Muscle of leg (tissue), 11 donors: Measurements from ENCODE around the gene ALDH1A1. TPM values are rescaled to one million over a fixed set of nuclear protein-coding genes. Genes with fewer than 3 reads are reported as not detected.

Experiments
- DNase-seq: peaks from one replicate; pipeline ENCODE4 v3.0.0; 2013
- H3K27ac ChIP-seq: one replicate; pipeline ENCODE4 v1.5.1; 2013; ENCODE audit warnings: mild to moderate bottlenecking, low read length, control low read depth
- H3K27me3 ChIP-seq: one replicate; pipeline ENCODE4 v1.6.1; 2013; ENCODE audit warnings: low read length; ENCODE audit not compliant: control insufficient read depth, insufficient read depth
- H3K36me3 ChIP-seq: one replicate; pipeline ENCODE4 v1.6.1; 2013; ENCODE audit warnings: low read length; ENCODE audit not compliant: control insufficient read depth, insufficient read depth
- H3K4me1 ChIP-seq: one replicate; pipeline ENCODE4 v1.6.1; 2013; ENCODE audit warnings: low read length; ENCODE audit not compliant: control insufficient read depth, insufficient read depth
- H3K4me3 ChIP-seq: one replicate; pipeline ENCODE4 v1.5.1; 2013; ENCODE audit warnings: low read length, control low read depth
- H3K9me3 ChIP-seq: replicated peaks from 2 replicates; pipeline ENCODE4 v1.6.1; 2013; ENCODE audit warnings: low read depth, low read length; ENCODE audit not compliant: control insufficient read depth
- WGBS: methylation state at CpG from one replicate; pipeline ENCODE4 v1.1.5; 2013; ENCODE audit warnings: missing lambda C conversion rate; ENCODE audit not compliant: insufficient coverage; 5-methylcytosine and 5-hydroxymethylcytosine counted together
- polyA plus RNA-seq, 8 donors: library from polyadenylated mRNA; unstranded; fragments of 120-200 nt; gene quantifications; one replicate each; pipeline versions ENCODE4 v1.2.1 to v1.2.3, GENCODE V29; 2013; ENCODE audit warnings: inconsistent platforms in 1 of 8, low replicate concordance in 1 of 8; ENCODE audit not compliant: insufficient read length in 8 of 8, insufficient read depth in 1 of 8
- total RNA-seq: library from RNA; stranded (reverse); fragments of 120-200 nt; gene quantifications from one replicate; pipeline ENCODE4 v1.2.4, GENCODE V29; 2013

Gene ALDH1A1
- total and polyA plus RNA-seq, 9 donors, result 16.7 to 38.0 (median 31.7) TPM

DNA sequence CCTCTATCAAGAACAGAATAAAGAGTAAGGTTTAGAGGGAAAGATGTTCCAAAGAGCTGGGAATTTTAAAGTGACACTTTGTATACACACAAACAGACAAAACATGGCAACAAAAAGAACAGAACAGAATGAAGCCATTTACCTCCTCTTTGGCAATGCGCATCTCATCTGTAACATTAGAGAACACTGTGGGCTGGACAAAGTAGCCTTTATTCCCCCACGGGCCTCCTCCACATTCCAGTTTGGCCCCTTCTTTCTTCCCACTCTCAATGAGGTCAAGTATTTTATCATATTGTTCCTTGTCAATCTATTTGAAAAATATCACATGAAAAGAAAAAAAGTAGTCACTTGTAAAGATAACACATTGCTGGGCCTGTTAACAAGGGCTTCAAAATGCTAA is 41.0 kb downstream of the ALDH1A1 start:
- Histone ChIP-seq H3K4me3 (no peak overlapping the region), H3K9me3 (no peaks in the 10 kb centered on the region), H3K36me3 (peaks cover 4% of the 10 kb centered on the region), H3K4me1 (no peaks in the 10 kb centered on the region), H3K27ac (no peak overlapping the region), H3K27me3 (no peaks in the 10 kb centered on the region)
- 50% methylated on average over 1 of the region's 2 CpGs for WGBS
- no peak for DNase-seq

DNA sequence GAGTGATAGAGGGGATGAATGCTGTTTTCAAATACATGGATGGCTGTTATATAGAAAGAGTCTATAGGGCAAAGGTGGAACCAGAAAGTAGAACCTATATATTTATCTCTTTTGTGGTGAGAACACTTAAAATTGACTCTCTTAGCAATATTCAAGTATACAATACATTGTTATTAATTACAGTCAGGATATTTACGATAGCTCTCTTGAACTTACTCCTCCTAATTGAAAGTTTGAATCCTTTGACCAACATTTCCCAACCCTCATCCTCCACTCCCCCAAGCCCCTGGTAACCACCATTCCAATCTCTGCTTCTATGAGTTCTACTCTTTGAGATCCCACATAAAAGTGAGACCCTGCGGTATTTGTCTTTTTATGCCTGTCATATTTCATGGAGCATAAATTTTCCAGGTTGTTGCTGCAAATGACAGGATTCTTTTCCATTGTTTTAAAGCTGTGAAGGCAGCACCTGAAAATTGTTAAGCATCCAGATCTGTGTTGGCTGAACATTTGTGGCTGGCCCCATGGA is 41.5 kb downstream of the ALDH1A1 start:
- DNase-seq, result no peak
- H3K4me3 ChIP-seq, result no peak overlapping the region
- H3K4me1 ChIP-seq, result no peaks in the 10 kb centered on the region
- WGBS, result 83% methylated on average over 1 of the region's 2 CpGs
- H3K27me3 ChIP-seq, result no peaks in the 10 kb centered on the region
- no peak overlapping the region for H3K27ac ChIP-seq
- no peaks in the 10 kb centered on the region for H3K9me3 ChIP-seq
- H3K36me3 ChIP-seq, result peaks cover 4% of the 10 kb centered on the region

DNA sequence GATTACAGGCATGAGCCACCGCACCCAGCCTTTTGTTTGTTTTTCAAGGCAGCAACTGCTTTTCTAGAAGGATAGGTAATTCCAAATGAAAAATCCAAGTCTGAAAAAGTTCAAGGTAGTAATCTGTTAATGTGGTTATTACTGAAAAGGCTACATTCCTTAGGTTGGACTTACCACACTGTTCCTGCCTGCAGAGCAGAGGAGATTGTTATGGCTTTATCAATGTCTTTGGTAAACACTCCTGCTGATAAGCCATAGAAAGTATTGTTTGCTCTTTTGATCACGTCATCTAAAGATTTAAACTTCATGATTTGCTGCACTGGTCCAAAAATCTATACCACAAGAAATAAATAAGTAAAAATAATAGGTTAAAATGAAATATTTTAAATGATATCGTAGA is 43.4 kb downstream of the ALDH1A1 start:
- Histone ChIP-seq H3K27ac (no peak overlapping the region), H3K4me1 (no peaks in the 10 kb centered on the region)
- no CpG with 5 or more reads among the region's 3 CpGs for WGBS

DNA sequence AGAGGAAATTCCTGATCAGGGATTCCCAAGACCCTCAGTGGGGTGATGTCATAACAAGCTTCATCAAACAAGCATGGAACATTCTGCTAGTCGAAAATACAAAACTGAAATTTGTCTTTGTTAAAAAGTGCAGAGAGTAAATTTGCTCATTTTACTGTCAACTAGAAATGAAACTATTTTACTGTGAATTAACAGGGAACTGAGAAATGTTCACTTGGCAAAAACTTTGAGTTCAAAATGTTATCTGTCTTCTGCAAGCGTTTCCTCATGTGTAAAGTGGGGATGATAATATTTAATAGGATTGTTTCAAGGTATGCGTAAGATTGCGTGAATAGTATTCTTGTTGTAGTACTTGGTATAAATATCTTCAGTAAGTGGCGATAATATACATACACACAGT is 45.4 kb downstream of the ALDH1A1 start:
- H3K27me3 ChIP-seq, result no peaks in the 10 kb centered on the region
- H3K36me3 ChIP-seq, result no peaks in the 10 kb centered on the region
- H3K4me1 ChIP-seq, result no peaks in the 10 kb centered on the region
- H3K27ac ChIP-seq, result no peak overlapping the region
- H3K4me3 ChIP-seq, result no peak overlapping the region
- H3K9me3 ChIP-seq, result no peaks in the 10 kb centered on the region
- WGBS, result 67% methylated on average over 1 of the region's 5 CpGs
- DNase-seq, result no peak

More for the DNA sequence above, 43.4 kb downstream of the ALDH1A1 start:
- DNase-seq, result no peak
- no peak overlapping the region for H3K4me3 ChIP-seq
- H3K27me3 ChIP-seq, result no peaks in the 10 kb centered on the region
- no peaks in the 10 kb centered on the region for H3K9me3 ChIP-seq
- H3K36me3 ChIP-seq, result no peaks in the 10 kb centered on the region

DNA sequence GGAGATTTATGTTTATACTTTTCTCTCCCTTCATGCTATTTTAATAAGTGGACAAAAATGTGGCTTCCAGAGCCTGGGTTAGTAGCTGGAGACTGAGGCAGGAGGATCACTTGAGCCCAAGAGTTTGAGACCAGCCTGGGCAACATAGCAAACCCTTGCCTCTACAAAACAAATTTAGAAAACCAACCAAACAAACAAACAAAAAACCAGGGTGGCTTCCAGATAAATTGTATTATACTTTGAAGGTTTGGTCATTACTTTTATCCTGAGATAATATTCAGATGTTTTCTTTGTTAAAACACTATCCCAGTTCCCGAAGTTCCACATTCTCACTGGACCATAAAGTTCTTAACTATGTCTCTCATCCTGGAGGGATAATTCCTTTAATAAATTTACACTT is 46.0 kb downstream of the ALDH1A1 start:
- WGBS, result no CpG with 5 or more reads among the region's 1 CpG
- no peak overlapping the region for H3K4me3 ChIP-seq

DNA sequence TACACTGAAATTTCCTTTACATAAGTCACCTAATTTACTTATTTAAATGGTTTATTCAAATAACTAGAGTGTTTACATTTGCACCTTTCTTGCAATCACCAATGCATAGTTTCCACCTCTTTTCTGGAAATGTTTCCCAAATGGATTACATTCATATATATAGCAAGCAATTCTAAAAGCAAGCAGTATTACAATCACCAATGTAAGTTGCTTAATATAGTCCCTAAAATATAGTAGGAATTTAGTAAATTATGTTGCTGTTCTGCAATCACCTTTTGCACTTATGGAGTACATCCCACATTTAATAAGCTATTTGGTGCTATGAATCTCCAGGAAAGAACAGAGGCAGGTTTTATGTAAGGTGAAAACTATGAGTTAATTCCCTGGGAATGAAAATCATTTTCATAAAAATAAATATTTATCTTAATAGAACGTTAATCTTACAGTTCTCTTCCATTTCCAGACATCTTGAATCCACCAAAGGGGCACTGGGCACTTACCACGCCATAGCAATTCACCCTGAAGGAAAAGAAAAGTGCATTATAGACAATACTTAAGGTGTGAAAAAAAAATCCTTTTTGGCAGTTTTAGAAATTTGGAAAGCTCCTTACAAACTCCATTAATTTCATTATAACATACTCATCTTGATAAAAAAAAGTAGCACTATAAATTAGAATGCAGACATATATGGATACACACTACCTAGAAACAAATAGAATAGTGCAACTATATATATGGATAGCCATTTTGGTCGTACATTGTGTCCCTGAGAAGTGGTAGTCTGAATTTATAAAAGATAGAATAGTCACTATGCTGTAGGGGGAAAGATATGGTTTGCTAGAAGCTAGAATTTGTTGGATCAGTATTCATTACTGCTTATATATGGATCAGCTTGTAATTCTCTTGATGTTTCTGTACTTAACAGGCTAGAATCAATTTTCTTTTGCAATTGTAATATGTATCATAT is 47.1 kb downstream of the ALDH1A1 start:
- Histone ChIP-seq H3K4me3 (no peak overlapping the region), H3K9me3 (no peaks in the 10 kb centered on the region), H3K27ac (no peak overlapping the region), H3K36me3 (no peaks in the 10 kb centered on the region), H3K27me3 (no peaks in the 10 kb centered on the region), H3K4me1 (no peaks in the 10 kb centered on the region)
- WGBS, result no CpG with 5 or more reads among the region's 3 CpGs
- no peak for DNase-seq

More for the DNA sequence above, 46.0 kb downstream of the ALDH1A1 start:
- no peak for DNase-seq
- H3K27me3 ChIP-seq, result no peaks in the 10 kb centered on the region
- H3K27ac ChIP-seq, result no peak overlapping the region
- no peaks in the 10 kb centered on the region for H3K4me1 ChIP-seq
- no peaks in the 10 kb centered on the region for H3K36me3 ChIP-seq
- no peaks in the 10 kb centered on the region for H3K9me3 ChIP-seq

DNA sequence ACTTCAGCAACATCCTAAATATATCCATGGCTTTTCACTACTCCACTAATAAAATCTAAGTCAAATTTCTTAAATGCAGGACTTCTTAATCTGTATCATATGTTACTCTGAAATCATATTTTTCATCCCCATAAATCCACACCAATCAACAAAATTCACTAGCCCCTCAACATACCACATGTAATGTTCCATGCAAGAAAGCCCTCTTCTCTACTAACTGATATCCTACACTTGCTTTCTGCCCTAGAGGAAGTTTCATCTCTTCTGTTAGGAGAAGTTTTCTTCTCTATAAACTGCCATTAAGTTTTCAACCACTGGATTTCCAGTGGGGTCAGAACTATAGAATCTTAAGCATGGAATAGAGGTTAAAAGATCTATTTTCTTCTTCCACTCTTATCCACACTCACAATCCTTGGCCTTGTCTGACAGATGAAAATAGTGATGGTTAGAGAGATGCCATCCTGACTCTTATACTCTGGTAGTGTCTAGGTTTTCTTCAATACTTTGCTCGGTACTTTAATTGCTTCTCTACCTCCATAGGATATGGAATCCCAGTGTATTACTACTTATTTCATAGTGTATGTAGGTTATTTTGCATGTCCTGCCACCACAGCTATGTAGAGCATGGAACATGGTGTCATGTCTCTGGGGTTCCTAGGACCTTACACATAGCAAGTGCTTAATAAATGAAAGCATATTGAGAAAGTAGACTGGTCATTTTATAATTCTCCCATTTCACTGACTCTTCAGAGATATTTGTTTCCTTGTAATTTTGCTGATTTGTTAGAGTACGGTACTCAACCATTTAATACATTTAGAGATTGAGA is 48.4 kb downstream of the ALDH1A1 start:
- no peaks in the 10 kb centered on the region for H3K27me3 ChIP-seq
- no peak overlapping the region for H3K27ac ChIP-seq
- no peak overlapping the region for H3K4me3 ChIP-seq
- H3K4me1 ChIP-seq, result no peaks in the 10 kb centered on the region
- H3K9me3 ChIP-seq, result no peaks in the 10 kb centered on the region
- no peak for DNase-seq
- WGBS, result no CpG with 5 or more reads among the region's 2 CpGs
- H3K36me3 ChIP-seq, result no peaks in the 10 kb centered on the region

DNA sequence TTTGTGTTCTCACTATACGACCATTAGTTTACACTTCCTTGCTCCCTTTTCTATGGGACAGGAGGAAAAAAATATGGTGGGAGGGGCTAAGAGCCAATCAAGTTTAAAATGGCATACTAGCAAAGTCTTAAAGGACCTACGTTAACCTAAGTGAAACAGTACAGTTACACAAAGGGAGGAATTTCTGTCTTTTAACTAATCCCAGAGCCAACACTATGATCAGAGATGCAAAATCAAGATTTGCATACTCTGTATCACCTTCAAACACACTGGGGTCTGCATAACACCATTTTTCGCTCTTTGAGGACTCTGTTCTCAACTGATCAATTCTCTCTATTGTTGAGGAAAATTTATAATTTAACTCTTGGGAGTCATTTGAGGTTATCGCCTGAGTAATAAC is 49.8 kb downstream of the ALDH1A1 start:
- Histone ChIP-seq H3K36me3 (no peaks in the 10 kb centered on the region), H3K27ac (no peak overlapping the region), H3K9me3 (no peaks in the 10 kb centered on the region), H3K4me1 (no peaks in the 10 kb centered on the region), H3K27me3 (no peaks in the 10 kb centered on the region), H3K4me3 (no peak overlapping the region)
- no CpG with 5 or more reads among the region's 4 CpGs for WGBS
- DNase-seq, result no peak

DNA sequence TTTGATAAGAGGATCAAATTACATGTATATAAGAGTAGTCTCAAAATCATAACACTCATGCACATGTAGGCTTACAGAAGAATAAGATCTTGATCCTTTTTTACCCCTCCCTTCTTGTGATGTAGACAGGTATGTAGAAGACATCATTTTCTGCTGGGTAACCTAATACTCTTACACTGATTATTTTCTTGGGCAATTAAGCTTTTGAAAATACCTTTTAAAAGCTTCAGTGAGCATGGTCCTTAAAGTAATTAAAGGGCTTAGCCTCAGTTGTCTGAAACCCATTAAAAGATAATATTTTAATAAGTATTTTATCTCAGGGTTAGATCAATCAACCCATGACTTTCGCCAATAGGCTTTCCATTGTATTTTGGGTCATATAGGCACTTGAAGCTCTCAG is 50.6 kb downstream of the ALDH1A1 start:
- no peaks in the 10 kb centered on the region for H3K9me3 ChIP-seq
- H3K27ac ChIP-seq, result no peak overlapping the region
- no peak for DNase-seq
- H3K4me1 ChIP-seq, result no peaks in the 10 kb centered on the region
- no peaks in the 10 kb centered on the region for H3K27me3 ChIP-seq
- H3K36me3 ChIP-seq, result no peaks in the 10 kb centered on the region
- no CpG with 5 or more reads among the region's 1 CpG for WGBS
- no peak overlapping the region for H3K4me3 ChIP-seq
